Lung microvascular endothelial cell (primary cell): ENCODE measurements around the gene ARL16. TPM values are rescaled to one million over a fixed set of nuclear protein-coding genes. Genes with fewer than 3 reads are reported as not detected.

Experiments used
- DNase-seq, 2 donors: peaks; one replicate each; pipeline versions ENCODE4 v3.0.0 to v3.0.0-alpha.2; 2010; ENCODE audit warnings: low read depth in 2 of 2
- total RNA-seq: library from RNA; depleted of rRNA; stranded (reverse); fragments of >200 nt; gene quantifications from 2 replicates; pipeline ENCODE4 v1.2.1, GENCODE V29; 2014

Gene ARL16
- total RNA-seq, 1 donor from 2014 or later = 28.6 TPM

DNA sequence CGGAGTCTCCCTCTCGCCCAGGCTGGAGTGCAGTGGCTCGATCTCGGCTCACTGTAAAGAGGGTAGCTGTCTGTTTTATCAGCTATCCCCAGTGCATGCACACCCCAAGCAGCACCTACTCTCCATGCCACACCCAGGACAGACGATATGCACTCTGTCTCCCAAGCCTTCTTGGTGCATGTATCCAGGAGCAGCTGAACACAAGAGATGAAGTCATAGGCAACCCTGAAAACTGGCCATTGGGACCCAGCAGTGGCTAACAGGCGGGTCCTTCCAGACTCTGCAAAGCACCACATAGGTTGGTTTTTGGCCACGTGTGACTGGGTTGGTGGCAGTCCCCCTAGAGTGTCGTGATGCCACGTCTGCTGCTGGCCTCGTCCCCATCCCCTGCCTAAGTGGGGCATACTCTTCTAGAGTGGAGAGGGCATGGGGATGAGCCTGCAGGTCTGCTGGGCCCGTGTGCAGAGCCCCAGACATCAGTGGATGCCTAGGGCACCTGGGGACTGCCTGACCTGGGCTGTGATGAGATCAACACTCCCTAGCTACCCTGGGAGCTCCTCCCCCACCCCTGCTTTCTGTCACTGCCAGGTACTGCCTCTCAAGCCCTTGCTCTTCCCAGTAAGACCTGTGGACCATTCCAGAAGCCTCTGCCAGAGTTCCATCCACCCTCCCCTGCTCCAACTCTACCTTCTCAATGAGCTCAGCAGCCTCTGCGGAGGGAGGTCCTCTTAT lies 36.6 kb downstream of the ARL16 start:
- DNase-seq = no peak

DNA sequence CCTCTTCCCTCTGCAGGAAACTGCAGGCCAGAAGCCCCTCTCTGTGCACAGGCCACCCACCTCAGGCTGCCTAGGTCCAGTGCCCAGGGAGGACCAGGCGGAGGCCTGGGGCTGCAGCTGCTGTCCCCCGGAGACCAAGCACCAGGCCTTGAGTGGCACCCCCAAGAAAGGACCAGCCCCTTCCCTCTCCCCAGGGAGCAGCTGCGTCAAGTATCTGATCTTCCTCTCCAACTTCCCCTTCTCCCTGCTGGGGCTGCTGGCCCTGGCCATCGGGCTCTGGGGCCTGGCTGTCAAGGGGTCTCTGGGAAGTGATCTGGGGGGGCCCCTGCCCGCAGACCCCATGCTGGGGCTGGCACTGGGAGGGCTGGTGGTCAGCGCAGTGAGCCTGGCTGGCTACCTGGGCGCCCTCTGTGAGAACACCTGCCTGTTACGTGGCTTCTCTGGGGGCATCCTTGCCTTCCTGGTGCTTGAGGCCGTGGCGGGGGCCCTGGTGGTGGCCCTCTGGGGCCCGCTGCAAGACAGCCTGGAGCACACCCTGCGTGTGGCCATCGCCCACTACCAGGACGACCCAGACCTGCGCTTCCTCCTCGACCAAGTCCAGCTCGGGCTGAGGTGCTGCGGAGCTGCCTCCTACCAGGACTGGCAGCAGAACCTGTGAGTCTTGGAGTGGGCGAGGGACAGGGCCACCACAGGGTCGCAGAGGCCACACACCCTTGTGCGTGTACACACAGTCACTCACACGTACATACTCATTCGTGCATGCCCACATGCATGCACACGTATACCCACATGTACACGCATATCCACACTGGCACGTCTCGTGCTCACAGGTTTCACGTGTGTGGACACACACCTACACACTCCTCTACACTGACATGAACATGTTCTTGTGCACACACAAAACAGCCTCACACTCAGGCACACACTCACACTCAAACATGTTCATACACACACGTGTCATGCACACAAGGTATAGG lies 38.3 kb downstream of the ARL16 start:
- DNase-seq = no peak

DNA sequence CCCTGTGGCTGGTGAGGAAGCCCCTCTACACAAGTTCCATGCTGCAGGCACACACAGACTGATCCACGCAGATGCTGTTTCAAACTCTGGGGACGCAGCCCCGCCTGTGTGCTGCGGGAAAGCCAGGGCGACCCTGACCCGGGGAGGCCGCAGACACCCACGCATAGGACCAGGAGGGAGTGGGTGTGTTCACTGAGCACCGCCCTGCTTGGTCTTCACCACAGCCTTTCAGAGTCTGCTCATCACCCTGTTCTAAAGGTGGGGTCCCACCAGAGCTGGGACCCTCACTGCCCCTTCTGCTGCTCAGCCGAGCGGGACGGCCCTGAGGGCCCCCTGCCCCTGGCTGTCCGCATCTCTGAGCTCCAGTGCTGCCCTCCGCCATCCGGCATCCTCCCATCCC lies 39.1 kb downstream of the ARL16 start:
- DNase-seq = no peak

DNA sequence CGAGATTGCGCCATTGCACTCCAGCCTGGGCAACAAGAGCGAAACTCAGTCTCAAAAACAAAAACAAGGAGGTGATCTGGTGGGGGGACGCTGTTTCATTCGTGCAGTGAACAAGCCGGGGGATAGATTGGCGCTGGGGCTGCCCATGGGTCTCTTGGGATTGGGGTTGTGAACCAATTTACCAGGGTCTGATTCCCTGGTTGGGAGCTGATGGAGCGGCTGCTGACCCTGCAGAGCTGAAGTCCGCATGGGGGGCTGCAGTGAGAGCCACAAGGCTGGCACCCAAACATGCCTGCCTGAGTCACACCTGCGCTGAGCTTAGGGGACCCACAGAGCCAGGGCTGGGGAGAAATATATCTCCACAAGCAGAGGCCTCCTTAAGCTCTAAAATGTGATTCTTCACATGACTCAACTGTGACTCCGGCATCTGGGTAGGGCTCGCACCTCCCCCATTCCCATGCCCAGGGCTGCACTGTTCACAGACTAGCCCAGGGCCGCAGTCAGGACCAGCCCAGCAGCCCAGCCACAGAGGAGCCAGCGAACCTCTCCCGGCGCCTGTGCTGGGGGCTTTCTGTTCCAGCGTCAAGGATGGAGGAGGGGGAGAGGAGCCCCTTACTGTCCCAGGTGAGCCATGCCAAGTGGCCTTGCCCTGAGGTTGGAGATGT lies 41.6 kb downstream of the ARL16 start:
- DNase-seq = no peak

DNA sequence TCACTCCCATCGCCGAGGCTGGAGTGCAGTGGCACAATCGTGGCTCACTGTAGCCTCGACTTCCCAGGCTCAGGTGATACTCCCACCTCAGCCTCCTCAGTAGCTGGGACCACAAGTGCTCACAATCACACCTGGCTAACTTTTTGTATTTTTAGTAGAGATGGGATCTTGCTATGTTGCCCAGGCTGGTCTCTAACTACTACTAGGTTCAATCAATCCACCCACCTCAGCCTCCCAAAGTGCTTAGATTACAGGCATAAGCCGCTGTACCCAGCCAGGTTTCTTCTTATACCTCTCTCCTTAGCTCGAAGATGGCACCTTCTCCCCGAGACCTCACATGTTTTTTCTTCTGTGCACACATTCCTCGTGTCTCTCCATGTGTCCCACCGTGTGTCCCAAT lies 43.6 kb downstream of the ARL16 start:
- no peak for DNase-seq

DNA sequence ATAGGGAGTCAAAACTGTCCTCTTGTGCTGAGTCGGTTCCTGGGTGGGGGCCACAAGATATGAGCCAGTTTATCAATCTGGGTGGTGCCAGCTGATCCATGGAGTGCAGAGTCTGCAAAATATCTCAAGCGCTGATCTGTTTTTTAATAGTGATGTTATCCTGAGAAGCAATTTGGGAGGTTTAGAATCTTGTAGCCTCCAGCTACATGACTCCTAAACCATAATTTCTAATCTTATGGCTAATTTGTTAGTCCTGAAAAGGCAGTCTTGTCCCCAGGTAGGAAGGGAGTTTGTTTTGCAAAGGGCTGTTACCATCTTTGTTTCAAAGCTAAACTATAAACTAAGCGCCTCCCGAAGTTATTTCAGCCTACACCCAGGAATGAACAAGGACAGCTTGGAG lies 44.9 kb downstream of the ARL16 start:
- no peak for DNase-seq

DNA sequence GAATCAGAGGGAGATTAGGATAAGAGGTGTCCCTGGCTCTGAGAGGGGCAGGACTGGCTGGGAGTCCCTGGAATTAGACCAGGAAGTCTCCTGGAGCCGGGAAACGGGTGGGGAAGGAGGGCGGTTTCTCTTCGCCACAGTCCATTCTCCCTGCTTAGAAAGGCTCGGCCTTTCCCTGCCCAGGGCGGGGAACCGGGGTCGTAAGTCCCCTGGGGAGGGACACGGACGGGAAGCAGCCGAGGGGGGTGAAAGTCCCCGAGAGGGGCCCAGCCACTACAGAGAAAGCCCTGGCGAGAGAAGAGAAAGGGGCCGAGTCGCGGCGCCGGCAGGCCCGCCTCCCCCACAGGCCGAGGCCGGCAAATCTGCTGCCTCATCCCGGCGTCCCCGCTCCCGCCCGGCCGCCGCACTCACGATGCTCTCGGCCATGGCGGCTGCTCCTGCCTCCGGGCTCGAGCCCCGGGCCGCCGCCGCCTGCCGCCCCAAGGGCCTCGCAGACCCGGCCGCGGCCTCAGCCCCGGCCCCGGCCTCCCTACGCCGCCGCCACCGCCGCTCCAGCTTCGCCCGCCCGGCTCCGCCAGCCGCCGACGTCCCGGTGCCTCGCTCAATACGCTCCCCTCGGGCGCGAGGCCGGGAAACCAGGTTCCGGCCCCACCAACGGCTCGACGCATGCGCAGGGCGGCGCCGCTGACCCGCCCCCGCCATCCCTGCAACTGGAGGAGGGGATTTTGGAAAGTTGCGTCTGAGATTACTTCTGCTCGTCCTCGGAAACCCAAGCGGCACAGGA lies 46.9 kb downstream of the ARL16 start, which contains the start of the genes NPLOC4 and TSPAN10:
TSS of gene NPLOC4 (minus strand) at position 608 of the 784 bp plus-strand sequence. CDS start at position 426, 182 bp downstream.
TSS of gene TSPAN10 (plus strand) at position 692 of the 784 bp plus-strand sequence. CDS start 5,217 bp downstream, outside the sequence.
- DNase-seq = peak; percentile 84 to 89

DNA sequence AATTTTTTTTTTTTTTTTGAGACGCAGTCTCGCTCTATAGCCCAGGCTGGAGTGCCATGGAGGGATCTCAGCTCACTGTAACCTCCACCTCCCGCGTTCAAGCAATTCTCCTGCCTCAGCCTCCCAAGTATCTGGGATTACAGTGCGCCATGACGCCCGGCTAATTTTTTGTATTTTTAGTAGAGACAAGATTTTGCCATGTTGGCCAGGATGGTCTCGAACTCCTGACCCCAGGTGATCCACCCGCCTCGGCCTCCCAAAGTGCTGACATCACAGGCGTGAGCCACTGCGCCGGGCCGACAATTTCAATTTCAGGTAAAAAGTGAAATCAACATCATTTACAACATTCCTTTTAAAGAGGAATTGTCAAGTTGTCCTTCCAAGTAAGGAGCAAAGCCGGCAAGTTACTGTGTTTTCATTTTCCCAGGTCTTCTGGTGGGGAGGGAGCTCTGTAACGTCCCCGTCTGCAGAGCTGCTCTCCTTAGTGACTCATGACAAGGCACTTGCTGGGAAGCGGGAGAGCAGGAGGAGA lies 47.6 kb downstream of the ARL16 start:
- DNase-seq = no peak

DNA sequence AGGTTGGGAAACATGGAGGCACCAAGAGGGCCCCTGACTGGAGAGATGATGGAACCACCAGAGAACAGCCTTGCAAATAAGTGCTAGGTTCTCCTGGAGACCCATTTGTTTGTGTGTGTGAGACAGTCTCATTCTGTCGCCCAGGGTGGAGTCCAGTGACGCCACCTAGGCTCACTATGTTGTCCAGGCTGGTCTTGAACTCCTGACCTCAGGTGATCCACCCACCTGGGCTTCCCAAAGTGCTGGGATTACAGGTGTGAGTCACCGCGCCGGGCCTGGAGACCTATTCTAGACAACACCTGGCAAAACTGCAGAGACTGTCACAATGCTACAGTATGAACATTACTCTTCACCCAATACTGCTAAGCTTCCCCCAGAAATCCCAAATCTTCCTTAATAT lies 48.2 kb downstream of the ARL16 start:
- no peak for DNase-seq

DNA sequence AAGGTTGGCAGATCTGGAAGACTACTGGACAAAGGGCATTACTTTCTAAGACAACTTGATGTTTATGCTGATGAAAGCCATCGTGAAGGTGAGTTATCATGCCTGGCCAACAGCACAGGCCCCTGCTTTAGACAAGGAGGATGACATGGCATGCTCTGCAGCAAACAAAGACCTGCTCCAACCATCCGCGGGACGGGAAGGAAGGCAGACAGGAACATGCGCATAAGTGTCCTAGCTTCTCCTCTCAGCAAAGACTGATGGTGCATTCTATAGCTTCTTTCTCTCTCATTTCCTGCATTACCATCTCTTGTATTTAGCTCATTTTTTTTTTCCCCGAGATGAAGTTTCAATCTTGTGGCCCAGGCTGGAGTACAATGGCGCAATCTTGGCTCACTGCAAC lies 52.1 kb downstream of the ARL16 start:
- DNase-seq = no peak

Other genes starting within 250 kb of the ARL16 start
- 3,444 and 5,949 TPM in 2 replicates for gene ACTG1, start 171.0 kb downstream of the ARL16 start, total RNA-seq
- gene FSCN2, start 155.4 kb downstream of the ARL16 start, total RNA-seq = 0.20 and 0.44 TPM in 2 replicates
- gene FAAP100, start 131.4 kb downstream of the ARL16 start, total RNA-seq = 10.0 and 13.9 TPM in 2 replicates
- gene NPLOC4, start 46.7 kb downstream of the ARL16 start, total RNA-seq = 51.2 and 61.5 TPM in 2 replicates
- 0.22 and 0.99 TPM in 2 replicates for gene TSPAN10, start 46.6 kb downstream of the ARL16 start, total RNA-seq
- gene PDE6G, start 27.3 kb downstream of the ARL16 start, total RNA-seq = 1.1 and 4.8 TPM in 2 replicates
- gene OXLD1, start 17.2 kb downstream of the ARL16 start, total RNA-seq = 21.4 and 30.4 TPM in 2 replicates
- 5.7 and 6.9 TPM in 2 replicates for gene CCDC137, start 17.1 kb downstream of the ARL16 start, total RNA-seq
- 43.2 and 45.2 TPM in 2 replicates for gene HGS, start 214 bp upstream of the ARL16 start, total RNA-seq
- gene MRPL12, start 19.6 kb upstream of the ARL16 start, total RNA-seq = 7.8 and 8.7 TPM in 2 replicates
- gene SLC25A10, start 28.5 kb upstream of the ARL16 start, total RNA-seq = 6.7 and 11.8 TPM in 2 replicates
- not detected in 2 replicates for gene GCGR, start 120.4 kb upstream of the ARL16 start, total RNA-seq
- 93.7 and 178 TPM in 2 replicates for gene MCRIP1, start 149.5 kb upstream of the ARL16 start, total RNA-seq
- gene PPP1R27, start 151.3 kb upstream of the ARL16 start, total RNA-seq = not detected in 2 replicates
- 504 and 688 TPM in 2 replicates for gene P4HB, start 176.7 kb upstream of the ARL16 start, total RNA-seq
- 91.7 and 92.9 TPM in 2 replicates for gene ARHGDIA, start 187.5 kb upstream of the ARL16 start, total RNA-seq
- 107 and 136 TPM in 2 replicates for gene ALYREF, start 207.8 kb upstream of the ARL16 start, total RNA-seq
- 102 and 112 TPM in 2 replicates for gene ANAPC11, start 207.9 kb upstream of the ARL16 start, total RNA-seq
- under 0.01 TPM in 1 of 2 replicates, not detected in the other for gene NPB, start 218.4 kb upstream of the ARL16 start, total RNA-seq
- 24.0 and 27.6 TPM in 2 replicates for gene PCYT2, start 227.6 kb upstream of the ARL16 start, total RNA-seq
- gene SIRT7, start 234.4 kb upstream of the ARL16 start, total RNA-seq = 11.3 and 13.1 TPM in 2 replicates
- 9.2 and 17.1 TPM in 2 replicates for gene MAFG, start 243.9 kb upstream of the ARL16 start, total RNA-seq